NCI-H187 (cell line): ENCODE measurements around the gene VWF.
A peak's percentile ranks its signal among the peaks of the same experiment; 100 is the strongest.
"Not testable (repeated sequence)": the region's sequence is repeated elsewhere in the genome, so short reads cannot be mapped to it uniquely, and the experiment has no call there.

Experiments used
- DNase-seq, 2 experiments: peaks; one replicate each; lab custom pipeline; 2025; lab: John Stamatoyannopoulos, UW

VWF gene

DNA sequence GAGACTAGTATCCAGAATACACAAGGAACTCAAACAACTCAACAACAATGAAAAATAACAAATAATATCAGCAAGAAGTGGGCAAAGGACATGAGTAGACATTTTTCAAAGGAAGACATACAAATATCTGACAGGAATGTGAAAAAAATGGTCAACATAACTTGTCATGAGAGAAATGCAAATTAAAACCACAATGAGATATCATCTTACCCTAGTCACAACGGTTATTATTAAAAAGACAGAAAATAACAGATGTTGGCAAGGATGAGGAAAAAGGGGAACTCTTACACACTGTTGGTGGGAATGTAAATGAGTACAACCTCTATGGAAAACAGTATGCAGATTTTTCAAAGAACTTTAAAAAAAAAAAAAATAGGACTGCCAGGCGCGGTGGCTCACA lies 20.4 kb downstream of the VWF start:
- no peak for DNase-seq

DNA sequence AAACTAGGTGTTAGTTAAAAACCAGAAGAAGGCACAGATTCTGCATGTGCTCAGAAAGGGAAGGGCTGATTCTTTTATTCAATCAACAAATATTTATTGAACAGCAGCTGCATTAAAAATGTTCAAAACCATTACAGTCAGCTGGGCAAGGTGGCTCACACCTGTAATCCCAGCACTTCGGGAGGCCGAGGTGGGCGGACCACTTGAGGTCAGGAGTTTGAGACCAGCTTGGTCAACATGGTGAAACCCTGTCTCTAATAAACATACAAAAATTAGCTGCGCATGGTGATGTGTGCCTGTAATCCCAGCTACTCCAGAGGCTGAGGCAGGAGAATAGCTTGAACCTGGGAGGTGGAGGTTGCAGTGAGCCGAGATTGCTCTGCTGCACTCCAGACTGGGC lies 22.4 kb downstream of the VWF start:
- DNase-seq: not testable (repeated sequence)

DNA sequence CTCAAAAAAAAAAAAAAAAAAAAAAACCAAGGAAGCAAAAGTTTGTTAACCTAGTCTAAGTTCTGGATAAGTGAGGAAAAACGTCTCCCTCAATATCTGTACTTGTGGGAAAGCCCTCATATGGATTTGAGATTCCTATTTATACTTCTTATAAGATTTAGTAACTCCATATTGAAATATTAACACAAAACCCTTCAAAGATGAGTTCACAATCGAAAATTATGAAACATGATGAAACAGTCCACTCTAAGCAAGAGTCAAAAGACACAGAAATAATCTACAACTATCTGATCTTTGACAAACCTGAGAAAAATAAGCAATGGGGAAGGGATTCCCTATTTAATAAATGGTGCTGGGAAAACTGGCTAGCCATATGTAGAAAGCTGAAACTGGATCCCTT lies 25.2 kb downstream of the VWF start:
- no peak for DNase-seq

DNA sequence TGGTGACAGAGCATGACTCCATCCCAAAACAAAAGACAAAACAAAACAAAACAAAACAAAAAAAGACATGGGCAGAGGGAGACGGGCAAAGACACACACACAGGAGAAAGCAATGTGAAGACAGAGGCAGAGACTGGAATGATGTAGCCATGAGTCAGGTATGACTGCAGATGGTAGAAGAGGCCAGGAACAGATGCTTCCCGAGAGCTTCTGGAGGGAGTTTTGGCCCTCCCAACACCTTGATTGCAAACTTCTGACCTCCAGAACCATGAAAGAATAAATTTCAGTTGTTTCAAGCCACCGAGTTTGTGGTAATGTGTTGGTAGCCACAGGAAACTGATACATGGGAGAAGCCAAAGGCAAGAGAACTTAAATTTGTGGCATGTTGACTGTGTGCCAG lies 27.1 kb downstream of the VWF start:
- DNase-seq: no peak

DNA sequence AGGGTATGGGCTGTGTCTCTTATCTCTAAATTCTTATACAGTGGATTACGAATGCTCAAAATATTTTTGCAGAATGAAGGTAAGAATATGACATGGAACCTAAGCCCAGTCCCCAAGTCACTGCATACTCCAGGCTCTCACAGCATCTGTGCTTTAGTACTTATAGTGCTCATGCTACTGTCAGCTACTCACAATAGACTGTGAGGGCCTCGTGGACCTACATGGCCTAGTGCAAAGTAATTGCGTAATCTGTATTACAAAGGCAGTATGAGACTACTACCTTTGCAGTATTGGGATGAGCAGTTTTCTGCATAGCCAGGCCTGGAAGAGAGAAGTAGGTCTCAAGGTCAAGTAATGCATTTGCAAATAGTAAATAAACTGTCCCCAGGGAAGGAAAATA lies 27.9 kb downstream of the VWF start:
- DNase-seq: no peak

DNA sequence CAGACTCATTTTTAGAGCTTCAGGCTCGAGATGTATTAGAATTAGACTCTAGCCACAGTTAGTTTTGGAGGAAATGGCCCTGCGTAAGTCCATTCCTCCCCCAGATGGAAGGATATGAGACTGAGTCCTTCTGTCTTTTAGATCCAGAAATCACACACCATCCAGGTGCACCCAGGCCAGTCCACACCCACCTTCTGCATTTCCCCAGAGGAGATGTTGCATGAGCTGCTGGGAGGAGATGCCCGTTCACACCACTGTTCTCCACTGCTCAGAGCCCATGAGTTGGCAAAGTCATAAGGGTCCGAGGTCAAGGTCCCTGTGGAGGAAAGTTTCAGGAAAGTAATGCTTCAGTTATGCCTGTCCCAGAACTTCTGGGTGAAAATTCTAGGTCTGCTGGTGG lies 29.2 kb downstream of the VWF start:
- no peak for DNase-seq

DNA sequence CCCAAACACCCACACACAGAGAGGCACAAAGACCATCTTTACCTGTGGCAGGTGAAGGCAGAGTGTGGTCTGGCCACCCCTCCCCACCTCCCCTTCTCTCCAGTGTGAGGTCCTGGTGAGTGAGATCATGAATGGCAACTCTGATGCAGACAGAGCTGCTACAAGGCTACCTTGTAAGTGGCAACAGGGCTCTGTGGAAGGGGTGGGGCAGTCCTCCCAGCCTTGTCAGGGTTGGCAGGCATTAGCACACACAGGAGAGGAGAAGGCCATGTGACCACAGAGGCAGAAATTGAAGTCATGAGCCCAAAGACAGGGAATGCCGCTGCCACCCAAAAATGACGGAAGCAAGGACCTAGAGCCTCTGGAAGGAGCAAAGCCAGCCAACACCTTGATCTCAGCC lies 30.7 kb downstream of the VWF start:
- peak; percentile 40 to 51 for DNase-seq

DNA sequence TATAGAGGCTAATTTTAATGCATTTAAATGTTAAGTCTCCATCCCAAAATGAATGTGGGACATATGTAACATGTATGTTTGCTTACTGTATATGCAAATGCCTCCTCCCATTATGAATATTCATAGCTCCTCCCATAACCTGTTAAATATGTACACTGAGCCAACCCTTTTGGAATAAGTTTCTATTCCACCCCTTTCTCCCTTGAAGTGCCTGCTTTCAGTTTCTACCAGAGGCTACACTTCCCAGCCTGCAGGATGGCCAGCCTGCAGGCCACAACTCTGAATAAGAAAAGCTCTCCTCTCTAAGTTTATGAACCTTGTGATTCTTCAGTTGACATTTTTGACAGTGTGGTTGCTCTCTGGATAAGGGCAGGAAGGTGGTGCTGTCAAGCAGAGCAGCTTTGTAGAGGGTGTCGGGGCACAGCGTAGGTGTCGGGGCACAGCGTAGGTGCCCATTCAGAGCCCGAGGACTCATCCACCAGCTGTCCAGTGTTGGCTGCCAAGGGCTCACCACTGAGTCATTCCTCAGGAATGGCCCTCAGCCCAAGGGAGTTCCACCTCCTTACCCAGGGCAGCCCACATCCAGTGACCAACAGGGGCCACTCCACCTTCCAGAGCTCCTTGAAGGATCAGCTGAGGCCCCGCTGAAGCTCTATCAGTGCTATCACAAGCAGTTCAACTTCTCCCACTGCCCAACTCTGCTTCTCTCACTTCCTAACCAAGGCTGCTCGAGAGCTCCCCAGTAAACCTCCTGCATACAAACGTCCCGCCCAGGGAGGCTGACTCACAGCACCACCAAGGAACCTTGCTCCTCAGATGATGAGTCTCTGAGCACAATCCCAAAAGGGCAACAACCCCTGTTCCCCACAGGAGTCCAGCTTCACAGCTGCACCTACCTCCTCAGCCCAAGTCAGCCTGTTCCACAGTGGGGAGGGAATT lies 31.4 kb downstream of the VWF start:
- DNase-seq: no peak

DNA sequence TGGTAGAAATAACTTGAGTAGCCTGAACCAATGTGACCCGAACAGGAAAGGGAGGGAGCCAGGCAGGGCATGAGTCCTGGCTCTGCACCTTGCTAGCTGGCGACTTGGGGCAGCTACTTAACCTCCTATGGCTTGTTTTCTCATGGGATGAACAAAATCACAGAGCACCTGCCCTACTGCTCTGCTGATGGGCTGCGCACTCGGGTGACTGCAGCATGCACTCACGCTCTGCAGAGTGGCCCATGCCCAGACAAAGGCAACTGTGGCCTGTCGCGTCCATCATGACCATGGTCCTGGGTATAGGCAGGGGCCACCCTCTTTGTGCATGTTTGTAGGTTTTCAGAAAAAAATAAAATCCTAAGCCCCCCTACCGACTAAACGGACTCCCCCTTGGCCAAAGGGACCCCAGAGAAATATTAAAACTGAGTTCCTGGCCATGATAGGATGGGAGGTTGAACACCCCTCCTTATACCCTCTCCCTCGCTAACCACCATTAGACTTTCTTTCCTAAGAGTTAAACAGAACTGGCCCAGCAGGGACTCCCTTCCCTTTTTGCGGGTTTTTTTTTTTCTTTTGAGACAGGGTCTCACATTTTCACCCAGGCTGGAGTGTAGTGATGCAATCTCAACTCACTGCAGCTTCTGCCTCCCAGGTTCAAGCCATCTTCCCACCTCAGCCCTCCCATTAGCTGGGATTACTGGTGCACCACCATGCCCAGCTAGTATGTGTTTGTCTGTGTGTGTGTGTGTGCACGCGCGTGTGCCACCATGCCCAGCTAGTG lies 32.5 kb downstream of the VWF start:
- no peak for DNase-seq

DNA sequence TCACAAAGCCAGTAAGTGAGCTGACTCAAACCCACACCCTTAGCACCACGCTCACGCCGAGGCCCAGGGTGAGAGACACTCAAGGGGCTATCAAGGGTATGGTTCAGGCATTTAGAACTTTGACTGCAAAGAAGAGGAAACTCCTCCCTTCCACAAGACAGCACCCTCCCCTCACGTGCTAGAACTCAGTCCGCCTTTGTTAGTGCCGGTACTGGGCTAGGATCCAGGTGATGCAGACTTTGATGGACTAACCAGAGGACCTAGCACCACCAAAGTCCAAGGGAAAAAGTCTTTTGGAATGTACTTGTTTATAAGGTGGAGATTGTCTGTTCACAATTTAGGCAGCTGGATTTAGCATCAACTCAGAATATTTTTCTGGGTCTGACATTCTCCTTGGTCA lies 33.7 kb downstream of the VWF start:
- no peak for DNase-seq

DNA sequence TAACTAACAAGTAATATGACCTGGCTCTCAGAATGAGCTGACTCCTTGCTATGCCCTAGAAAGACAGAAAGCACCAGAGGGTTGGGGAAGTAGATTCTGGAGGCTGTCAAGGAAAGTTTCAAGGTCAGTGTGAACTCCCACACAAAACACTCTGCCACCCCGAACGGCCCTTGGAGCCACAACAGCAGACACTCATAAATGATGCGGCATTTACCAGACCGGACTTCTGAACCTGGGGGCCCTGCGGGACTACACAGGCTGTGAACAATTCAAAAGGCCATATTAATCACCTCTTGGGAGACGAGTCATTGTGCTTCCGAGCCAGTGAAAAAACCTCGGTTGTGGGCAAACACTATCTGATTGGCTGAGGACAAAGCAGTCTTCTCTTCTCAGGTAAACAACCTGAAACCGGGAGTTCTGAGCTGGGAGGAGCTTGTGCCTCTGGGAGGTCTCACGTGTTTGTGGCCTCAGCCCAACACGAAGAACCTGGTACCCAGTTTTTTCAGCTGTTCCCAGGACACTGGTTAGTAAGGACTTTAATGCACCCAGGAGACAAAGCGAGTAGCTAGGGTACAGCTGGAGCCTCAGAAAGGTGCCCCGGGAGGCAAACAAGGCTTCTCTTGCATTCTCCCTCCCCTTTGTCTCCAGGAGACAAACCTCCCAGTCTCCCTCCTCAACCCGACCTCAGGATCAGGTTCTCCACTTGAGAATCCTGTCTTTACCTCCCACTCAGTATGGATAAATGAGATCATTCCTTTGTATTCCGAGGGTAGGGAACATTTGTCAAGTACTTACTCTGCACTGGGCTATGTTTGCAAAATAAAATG lies 35.3 kb downstream of the VWF start:
- peak; percentile 94 to 95 for DNase-seq

DNA sequence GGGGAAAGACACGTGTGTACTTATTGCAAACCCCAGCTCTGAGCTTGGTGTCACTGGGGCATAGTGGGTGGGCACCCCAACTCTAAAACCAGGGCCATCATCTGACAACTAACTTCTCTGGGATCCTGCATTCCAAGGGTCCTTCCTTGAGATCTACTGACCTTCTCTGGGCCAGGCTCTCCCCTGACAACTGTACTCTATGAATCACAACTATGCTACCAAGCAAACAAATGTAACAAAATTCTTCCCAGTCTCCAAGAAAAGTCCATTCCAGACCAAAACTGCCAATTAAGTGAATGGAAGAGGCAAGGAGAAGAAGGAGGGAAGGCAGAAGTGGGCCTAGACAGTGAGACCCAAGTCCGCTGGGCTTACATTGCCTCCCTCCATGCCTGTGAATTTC lies 38.2 kb downstream of the VWF start:
- no peak for DNase-seq

DNA sequence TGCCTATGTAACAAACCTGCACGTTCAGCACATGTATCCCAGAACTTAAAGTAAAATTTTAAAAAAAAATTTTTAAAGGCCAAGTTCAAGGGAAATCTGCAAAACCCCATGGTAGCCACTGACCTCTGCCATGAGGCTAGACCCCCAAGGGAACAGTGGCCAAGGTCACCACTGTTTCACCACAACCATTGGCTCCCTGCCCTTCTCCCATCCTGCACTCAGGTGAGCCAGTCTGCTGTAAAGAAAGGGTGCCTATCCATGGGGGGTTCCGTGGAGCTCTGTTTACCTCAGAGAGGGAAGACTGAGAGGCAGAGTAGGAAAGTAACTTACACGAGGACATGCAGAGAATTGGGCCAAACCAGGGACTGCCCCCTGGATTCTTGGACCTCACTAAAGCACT lies 38.6 kb downstream of the VWF start:
- DNase-seq: no peak

DNA sequence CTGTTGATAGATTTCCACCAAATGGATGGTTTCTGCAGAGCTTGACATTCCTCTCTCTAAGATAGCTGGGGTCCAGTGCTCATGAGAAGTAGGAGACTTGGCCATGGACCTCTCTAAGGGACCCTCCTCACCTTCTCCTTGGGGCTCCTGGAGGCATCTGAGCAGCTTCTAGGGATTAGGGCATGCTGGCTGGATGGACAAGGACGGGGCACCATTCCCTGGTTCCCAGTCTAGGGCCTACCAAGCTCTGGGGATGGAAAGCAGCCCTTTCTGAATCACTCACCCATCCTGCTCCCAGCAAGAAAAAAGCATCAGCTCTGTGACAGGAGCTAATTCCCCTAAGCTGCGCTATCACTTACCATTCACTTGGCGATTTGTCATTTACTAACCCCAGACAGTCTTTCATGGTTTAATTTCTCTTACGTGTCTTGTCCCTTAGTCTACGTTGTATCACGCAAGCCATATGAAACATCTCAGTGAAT lies 39.5 kb downstream of the VWF start:
- no peak for DNase-seq

DNA sequence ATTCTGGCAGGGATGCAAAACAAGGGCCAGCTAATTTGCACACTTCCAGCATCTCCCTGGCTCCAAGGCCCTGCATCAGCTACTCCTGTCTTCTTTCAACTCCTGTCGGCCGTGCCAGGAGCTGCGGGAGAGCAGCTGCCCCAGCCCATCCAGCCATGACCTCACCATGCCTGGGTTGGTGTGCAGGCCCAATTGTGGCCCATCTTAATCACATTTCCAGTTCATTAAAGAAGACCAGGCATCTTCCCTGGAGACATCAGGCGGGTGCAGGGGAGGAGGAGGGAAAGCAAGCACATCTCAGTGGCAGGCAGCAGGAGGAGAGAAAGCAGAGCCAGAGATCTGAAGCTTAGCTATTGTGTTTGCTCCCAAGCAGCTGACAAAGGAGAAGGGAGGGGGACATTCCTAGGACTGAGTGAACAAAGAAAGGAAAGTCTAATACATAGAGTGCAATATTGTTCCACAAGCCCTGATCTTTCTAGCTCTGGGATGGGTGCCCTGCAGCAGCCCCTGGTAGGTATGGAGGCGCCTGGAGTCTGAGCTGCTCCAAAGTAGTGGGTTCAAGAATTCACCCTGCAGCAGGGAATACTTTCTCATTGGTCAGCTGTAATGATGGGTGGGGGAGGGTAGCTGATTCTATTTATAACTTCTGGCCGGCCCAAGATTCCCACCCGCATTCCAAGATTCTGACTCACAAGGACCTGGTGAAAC lies 40.1 kb downstream of the VWF start:
- no peak for DNase-seq

DNA sequence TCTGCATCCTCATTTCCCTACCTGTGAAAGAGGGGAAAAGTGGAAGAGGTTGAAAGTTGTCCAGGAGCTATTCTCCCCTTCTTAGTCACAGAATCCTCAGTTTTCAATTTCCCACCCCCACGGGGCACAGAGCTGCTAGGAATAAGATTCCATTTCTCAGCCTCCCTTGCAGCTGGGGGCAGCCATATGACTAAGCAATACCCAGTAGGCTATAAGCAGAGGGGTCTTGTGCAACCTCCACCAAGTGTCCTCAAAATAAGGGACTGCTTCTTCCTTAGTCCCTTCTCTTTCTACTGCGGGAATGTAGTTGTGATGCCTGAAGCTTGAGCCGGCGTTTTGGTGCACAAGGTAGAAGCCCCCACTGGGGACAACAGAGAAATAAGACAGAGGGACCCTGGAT lies 40.9 kb downstream of the VWF start:
- DNase-seq: no peak

DNA sequence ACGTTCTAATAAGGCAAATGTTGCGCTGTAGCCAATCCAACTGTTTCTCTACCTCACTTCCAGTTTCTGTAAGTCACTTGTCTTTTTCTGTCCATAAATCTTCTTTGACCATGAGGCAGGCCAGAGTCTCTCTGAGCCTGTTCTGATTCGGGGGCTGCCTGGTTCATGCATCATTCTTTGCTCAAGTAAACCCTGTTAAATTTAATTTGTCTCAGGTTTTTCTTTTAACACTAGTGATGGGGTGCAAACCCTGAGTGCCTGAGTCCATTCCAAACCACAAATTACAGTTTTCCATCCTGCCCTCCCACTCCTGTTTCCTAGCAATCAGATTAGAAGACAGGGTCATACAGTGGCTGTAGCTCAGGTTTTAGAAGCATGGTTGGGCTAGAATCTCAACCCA lies 41.9 kb downstream of the VWF start:
- no peak for DNase-seq

DNA sequence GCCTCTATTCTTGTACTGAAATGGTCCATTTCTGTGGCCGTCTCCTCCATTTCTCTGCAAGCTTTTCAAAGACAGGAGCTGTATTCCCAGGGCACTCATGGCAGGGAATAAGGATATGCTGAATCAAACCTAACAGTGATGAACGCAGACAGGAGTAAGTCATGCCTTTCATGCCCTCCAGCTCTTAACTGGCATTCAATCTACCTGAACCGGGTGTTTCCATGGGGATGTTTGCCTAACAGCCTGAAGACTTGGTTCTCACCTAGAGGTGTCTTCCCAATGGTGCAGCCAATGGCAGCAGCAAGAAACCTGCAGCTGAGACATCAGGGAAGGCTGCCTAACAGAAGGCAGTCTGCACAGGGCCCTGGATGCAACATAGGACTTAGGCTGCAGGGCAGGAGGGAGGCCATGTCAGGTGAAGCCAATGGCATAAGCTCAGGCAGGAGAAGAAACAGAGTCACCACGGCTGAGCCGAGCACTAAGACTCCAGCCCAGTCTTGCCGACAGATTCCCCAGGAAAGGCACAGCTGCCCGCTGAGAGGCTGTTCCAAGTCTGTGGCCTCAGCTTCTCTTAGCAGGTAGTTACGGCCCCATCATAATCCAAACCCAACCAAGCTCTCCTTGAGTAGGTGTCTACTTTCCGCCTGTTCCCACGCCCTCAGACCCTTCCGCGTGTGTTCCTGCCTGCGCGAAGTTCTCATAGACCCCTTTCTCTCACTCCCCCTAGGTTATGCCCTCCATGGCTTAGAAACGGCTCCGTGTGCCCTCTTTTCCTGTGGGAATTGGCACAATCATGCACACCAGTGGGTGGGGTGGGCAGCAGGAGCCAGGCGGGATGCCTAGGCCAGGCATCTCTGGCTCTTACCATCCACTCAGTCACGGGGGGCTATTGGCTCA lies 44.1 kb downstream of the VWF start:
- peak; percentile 31 to 66 for DNase-seq

DNA sequence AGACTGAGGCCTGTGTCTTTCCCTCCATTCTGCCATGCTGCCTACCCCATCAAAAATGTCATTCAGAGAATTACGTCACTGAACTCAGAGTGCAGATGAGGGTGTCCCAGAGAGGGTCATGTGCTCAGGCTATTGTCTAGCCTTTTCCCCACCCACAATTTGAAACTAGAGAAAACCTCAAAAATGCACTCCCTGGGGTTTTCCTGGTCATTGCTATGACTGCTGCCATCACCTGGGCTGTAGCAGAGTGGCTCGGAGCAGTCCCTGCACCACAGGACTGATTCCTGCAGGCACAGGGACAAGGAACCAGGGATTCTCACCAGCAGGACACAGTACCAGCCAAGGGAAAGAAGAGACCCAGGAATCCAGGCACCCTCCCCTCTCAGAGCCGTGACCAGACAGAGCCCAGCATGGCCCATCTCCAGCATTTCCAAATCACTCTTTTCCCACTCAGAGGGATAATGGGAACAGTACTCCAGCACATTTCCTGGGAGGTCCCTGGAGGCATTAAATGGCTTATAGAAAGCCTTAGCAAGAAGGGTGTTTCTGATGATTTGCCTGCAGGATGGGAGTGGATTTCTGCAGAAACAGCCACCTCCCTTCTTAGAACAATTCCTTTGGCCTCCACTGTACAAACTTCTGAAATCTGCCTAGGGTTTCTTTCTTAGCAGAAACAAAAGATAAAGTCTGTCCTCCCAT lies 45.9 kb downstream of the VWF start:
- peak in 1 of 2 experiments; percentile 66 for DNase-seq

DNA sequence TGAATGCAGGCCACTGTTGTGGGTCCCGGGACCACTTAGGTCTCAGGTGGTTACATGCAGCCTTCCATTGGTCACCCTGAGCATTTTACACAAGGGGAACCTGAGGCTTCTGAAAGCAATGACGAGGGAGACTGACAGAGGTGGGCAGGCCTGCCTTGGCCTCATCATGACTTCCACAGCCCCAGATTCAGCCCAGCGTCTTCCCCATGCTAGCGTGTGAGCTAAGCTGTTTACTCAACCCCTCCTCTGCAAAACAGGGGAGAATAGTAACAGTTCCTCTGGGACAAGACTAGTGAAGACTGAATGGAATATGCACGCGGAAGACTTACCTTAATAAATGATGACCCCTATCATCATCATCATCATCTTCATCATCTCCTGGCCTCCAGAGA lies 46.8 kb downstream of the VWF start:
- no peak for DNase-seq
